GM18867 (cell line): ENCODE data around the gene TTC8.

ENCODE experiments used
- ATAC-seq: cut with Tn5 transposase; IDR thresholded peaks from one replicate; pipeline ENCODE4 v1.9.1; 2021; ENCODE audit warnings: mild to moderate bottlenecking, moderate library complexity; ENCODE audit not compliant: unreplicated experiment

The TTC8 gene

GRCh38 chr14:88864198-88864597 is 39.7 kb downstream of the TTC8 start:
- no peak for ATAC-seq

- no peak for ATAC-seq
These were observed 41.9 kb downstream of the TTC8 start for GRCh38 chr14:88866305-88866704.

- no peak for ATAC-seq
These were observed 44.2 kb downstream of the TTC8 start for GRCh38 chr14:88868558-88869159.

- no peak for ATAC-seq
These were observed 46.3 kb downstream of the TTC8 start for GRCh38 chr14:88870777-88871176.

- ATAC-seq, result no peak
These were observed 47.0 kb downstream of the TTC8 start for GRCh38 chr14:88871429-88871828.

GRCh38 chr14:88872976-88873375 is 48.5 kb downstream of the TTC8 start:
- no peak for ATAC-seq

GRCh38 chr14:88877192-88877591 is 52.7 kb downstream of the TTC8 start:
- ATAC-seq, result no peak

GRCh38 chr14:88879022-88879421 is 54.6 kb downstream of the TTC8 start:
- no peak for ATAC-seq

GRCh38 chr14:88882236-88882635 is 57.8 kb downstream of the TTC8 start:
- no peak for ATAC-seq

GRCh38 chr14:88895116-88895515 is 70.7 kb downstream of the TTC8 start:
- no peak for ATAC-seq

GRCh38 chr14:88901189-88901588 is 76.7 kb downstream of the TTC8 start:
- ATAC-seq, result no peak

- ATAC-seq, result no peak
These were observed 77.5 kb downstream of the TTC8 start for GRCh38 chr14:88901991-88902390.

- no peak for ATAC-seq
These were observed 78.4 kb downstream of the TTC8 start for GRCh38 chr14:88902850-88903249.

GRCh38 chr14:88904206-88904647 is 79.8 kb downstream of the TTC8 start:
- ATAC-seq, result no peak

- no peak for ATAC-seq
These were observed 80.4 kb downstream of the TTC8 start for GRCh38 chr14:88904864-88905263.

GRCh38 chr14:88908216-88908615 is 83.8 kb downstream of the TTC8 start:
- no peak for ATAC-seq

- no peak for ATAC-seq
These were observed 85.9 kb downstream of the TTC8 start for GRCh38 chr14:88910386-88910785.

GRCh38 chr14:88911809-88912208 is 87.4 kb downstream of the TTC8 start:
- no peak for ATAC-seq

GRCh38 chr14:88914956-88915355 is 90.5 kb downstream of the TTC8 start:
- ATAC-seq, result no peak

- ATAC-seq, result no peak
These were observed 95.1 kb downstream of the TTC8 start for GRCh38 chr14:88919502-88919901.
